Smooth muscle cell (in vitro differentiated cells): ENCODE data around the gene PCNA. TPM values are rescaled to one million over a fixed set of nuclear protein-coding genes. Genes with fewer than 3 reads are reported as not detected.

ENCODE experiments used
- DNase-seq: peaks from one replicate; lab custom pipeline; 2025; ENCODE audit not compliant: unreplicated experiment; lab: John Stamatoyannopoulos, UW
- H2AFZ ChIP-seq: fragments of 200-600 bp; sonication (generic); 2 replicates; pipeline ENCODE4 v1.6.0; 2016; ENCODE audit warnings: antibody characterized with exemption, low read depth, mild to moderate bottlenecking
- H3F3A ChIP-seq: fragments of 200-600 bp; sonication (generic); 2 replicates; pipeline ENCODE4 v1.6.0; 2017; ENCODE audit warnings: antibody characterized with exemption, low read depth
- H3K27ac ChIP-seq: fragments of 200-600 bp; sonication (generic); 2 replicates; pipeline ENCODE4 v1.5.1; 2016; ENCODE audit warnings: low read depth, mild to moderate bottlenecking
- H3K27me3 ChIP-seq: fragments of 200-600 bp; sonication (generic); 2 replicates; pipeline ENCODE4 v1.6.1; 2016; ENCODE audit warnings: low read depth, mild to moderate bottlenecking
- H3K36me3 ChIP-seq: fragments of 200-600 bp; sonication (generic); 2 replicates; pipeline ENCODE4 v1.5.1; 2016; ENCODE audit warnings: low read depth
- H3K4me1 ChIP-seq: fragments of 200-600 bp; sonication (generic); 2 replicates; pipeline ENCODE4 v1.5.1; 2016; ENCODE audit warnings: low read depth
- H3K4me2 ChIP-seq: fragments of 200-600 bp; sonication (generic); 2 replicates; pipeline ENCODE4 v1.6.0; 2016; ENCODE audit warnings: mild to moderate bottlenecking
- H3K4me3 ChIP-seq: fragments of 200-600 bp; sonication (generic); 2 replicates; pipeline ENCODE4 v1.5.1; 2016; ENCODE audit warnings: mild to moderate bottlenecking
- H3K79me2 ChIP-seq: fragments of 200-600 bp; sonication (generic); 2 replicates; pipeline ENCODE4 v1.6.0; 2016; ENCODE audit warnings: low read depth, mild to moderate bottlenecking
- H3K9ac ChIP-seq: fragments of 200-600 bp; sonication (generic); 2 replicates; pipeline ENCODE4 v1.6.0; 2016; ENCODE audit warnings: low read depth
- H3K9me3 ChIP-seq: fragments of 200-600 bp; sonication (generic); replicated peaks from 2 replicates; pipeline ENCODE4 v1.5.1; 2016; ENCODE audit warnings: low read depth
- H4K20me1 ChIP-seq: fragments of 200-600 bp; sonication (generic); 2 replicates; pipeline ENCODE4 v1.6.0; 2016; ENCODE audit warnings: low read depth
- WGBS: methylation state at CpG from one replicate; pipeline ENCODE4 v1.1.7; 2016; ENCODE audit warnings: low lambda C conversion rate; 5-methylcytosine and 5-hydroxymethylcytosine counted together
- polyA plus RNA-seq: library from polyadenylated mRNA; unstranded; fragments of >200 nt; fragmentation: Nextera tagmentation; extraction: Ambion mirVana; gene quantifications from 2 replicates; pipeline ENCODE4 v1.2.1, GENCODE V29; 2016
- total RNA-seq: library from RNA; depleted of rRNA; stranded (reverse); fragments of >200 nt; gene quantifications from 2 replicates; pipeline ENCODE4 v1.2.3, GENCODE V29; 2014
- TF ChIP-seq, protein P1 (sequence below): fragments of 200-600 bp; sonication (generic); IDR thresholded peaks from 2 replicates; pipeline ENCODE4 v1.5.1; 2017; ENCODE audit warnings: borderline replicate concordance, mild to moderate bottlenecking, antibody characterized with exemption; ENCODE audit not compliant: insufficient read depth, poor library complexity, severe bottlenecking

The PCNA gene
- total RNA-seq (168 and 178 TPM in 2 replicates), polyA plus RNA-seq (75.2 and 78.7 TPM in 2 replicates)

GRCh38 chr20:5119435-5120184 is at the start of gene PCNA:
TSS of gene PCNA (minus strand) at chr20:5119958. CDS start at chr20:5119798, 160 bp downstream.
- Histone ChIP-seq H4K20me1 (peaks cover 20% of the 10 kb centered on the region), H3K4me2 (peak within 1 kb of the TSS; percentile 91), H3K27me3 (no peaks in the 10 kb centered on the region), H3K9me3 (no peaks in the 10 kb centered on the region), H3F3A (peaks cover 4% of the 10 kb centered on the region), H3K4me1 (peaks cover 20% of the 10 kb centered on the region), H3K79me2 (peaks cover 32% of the 10 kb centered on the region), H3K9ac (peak within 1 kb of the TSS; percentile 72), H3K4me3 (peak within 1 kb of the TSS; percentile 67), H2AFZ (peak within 1 kb of the TSS; percentile 37), H3K36me3 (peaks cover 9% of the 10 kb centered on the region), H3K27ac (peak within 1 kb of the TSS; percentile 84)
- peak; percentile 80 for DNase-seq
- under 1% methylated on average over 69 of the region's 71 CpGs for WGBS
- TF ChIP-seq, protein P1, sequence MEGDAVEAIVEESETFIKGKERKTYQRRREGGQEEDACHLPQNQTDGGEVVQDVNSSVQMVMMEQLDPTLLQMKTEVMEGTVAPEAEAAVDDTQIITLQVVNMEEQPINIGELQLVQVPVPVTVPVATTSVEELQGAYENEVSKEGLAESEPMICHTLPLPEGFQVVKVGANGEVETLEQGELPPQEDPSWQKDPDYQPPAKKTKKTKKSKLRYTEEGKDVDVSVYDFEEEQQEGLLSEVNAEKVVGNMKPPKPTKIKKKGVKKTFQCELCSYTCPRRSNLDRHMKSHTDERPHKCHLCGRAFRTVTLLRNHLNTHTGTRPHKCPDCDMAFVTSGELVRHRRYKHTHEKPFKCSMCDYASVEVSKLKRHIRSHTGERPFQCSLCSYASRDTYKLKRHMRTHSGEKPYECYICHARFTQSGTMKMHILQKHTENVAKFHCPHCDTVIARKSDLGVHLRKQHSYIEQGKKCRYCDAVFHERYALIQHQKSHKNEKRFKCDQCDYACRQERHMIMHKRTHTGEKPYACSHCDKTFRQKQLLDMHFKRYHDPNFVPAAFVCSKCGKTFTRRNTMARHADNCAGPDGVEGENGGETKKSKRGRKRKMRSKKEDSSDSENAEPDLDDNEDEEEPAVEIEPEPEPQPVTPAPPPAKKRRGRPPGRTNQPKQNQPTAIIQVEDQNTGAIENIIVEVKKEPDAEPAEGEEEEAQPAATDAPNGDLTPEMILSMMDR: no peak

DNA sequence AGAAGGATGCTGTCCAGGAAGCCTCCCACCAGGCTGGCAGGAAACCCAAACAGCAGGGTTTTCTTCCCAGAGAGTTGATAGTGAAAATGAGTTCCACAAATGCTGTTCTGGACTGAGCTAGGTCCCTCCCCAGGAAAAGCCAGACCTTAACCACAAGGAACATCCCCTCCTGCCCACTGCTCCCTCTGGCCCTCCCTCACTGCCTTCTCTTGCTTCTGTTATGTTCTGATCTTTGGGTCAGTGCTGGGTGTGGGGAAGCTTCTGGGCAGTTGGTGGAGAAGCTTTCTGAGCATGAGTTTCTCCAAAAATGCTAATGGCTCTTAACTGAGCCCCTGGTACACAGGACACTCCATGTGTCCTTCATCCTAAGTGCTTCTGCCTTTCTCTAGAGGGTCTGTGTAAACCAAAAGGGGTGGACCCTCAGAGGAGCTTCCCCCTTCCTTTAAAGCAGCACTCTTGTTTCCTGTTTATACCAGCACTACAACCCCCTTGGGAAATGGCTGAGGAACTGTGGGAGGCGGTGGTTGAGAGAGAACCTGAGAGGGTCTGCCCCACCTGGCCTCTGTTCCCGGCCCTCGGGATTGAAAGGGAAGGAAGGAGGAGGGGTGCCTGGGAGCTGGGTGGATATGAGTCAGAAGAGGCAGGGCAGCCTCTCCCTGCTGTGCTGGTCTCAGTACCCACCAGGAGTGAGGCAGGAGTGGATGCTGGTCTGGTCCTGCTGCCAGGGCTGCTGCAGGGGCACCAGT is 49.1 kb upstream of the PCNA start:
- Histone ChIP-seq H3K4me1 (peaks cover 9% of the 10 kb centered on the region), H3K79me2 (peaks cover 12% of the 10 kb centered on the region)

DNA sequence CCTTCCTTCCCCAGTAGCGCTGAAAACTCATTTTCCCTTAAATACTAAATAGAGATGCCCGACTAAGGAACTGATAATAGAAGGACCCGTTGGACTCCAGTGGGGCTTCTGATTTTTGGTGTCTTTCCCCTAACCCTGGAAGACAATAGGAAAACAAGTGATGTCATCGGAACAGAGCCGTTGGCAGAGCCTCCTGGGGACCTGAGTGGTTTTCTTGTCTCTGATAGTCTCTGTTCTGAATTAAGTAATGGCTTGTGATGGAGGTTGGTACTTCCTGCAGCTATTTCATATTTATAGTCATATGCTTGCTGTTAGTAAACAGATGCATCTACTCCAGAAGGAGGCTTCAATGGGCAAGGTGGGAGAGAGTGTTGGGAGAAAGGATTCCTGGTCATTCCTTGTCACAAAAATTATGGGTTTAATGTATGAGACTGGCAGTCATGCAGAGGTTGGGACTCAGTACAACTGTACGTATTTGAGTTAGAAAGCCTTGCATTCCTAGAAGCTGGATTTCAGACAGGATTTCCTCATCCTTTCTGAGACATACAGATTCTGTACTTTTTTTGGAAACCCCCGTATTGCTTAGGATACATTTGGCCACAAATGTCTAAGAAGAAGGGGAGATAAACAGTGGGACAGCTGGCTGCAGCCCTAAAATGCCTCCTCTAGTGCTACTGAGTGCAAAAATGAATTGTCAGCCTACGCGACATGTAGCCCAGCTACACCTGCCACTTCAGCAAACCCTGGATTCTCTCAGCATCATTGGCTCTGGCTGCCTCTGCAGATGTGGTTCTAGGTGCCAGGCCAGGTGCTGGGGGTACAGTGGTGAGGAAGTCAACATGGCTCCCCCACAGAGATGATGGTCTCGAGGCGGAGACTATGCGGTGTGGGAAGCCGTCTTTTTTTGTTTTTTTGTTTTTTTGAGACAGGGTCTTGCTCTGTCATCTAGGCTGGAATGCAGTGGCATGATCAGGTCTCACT is 45.2 kb upstream of the PCNA start:
- 81% methylated on average over 13 of the region's 13 CpGs for WGBS
- Histone ChIP-seq H3K4me3 (no peak overlapping the region), H4K20me1 (peaks cover 88% of the 10 kb centered on the region), H3K27me3 (no peaks in the 10 kb centered on the region), H3K4me2 (no peak overlapping the region), H3K9me3 (no peaks in the 10 kb centered on the region), H3K27ac (no peak overlapping the region), H3K9ac (no peak overlapping the region), H3K36me3 (no peaks in the 10 kb centered on the region), H3K79me2 (peaks cover 34% of the 10 kb centered on the region), H3F3A (no peaks in the 10 kb centered on the region), H3K4me1 (peaks cover 3% of the 10 kb centered on the region), H2AFZ (no peak overlapping the region)
- TF ChIP-seq, protein P1: no peak
- no peak for DNase-seq

More for the DNA sequence above, 49.1 kb upstream of the PCNA start:
- H4K20me1 ChIP-seq: peaks cover 98% of the 10 kb centered on the region
- H3K27me3 ChIP-seq: no peaks in the 10 kb centered on the region
- H3K36me3 ChIP-seq: no peaks in the 10 kb centered on the region
- no peak overlapping the region for H3K9ac ChIP-seq
- TF ChIP-seq, protein P1: no peak
- no peak for DNase-seq
- H3F3A ChIP-seq: no peaks in the 10 kb centered on the region
- H2AFZ ChIP-seq: no peak overlapping the region
- 30% methylated on average over 3 of the region's 3 CpGs for WGBS
- no peak overlapping the region for H3K27ac ChIP-seq
- no peaks in the 10 kb centered on the region for H3K9me3 ChIP-seq
- no peak overlapping the region for H3K4me3 ChIP-seq
- no peak overlapping the region for H3K4me2 ChIP-seq
